ENCODE results near the gene IFIT2.
"Not testable (repeated sequence)": the region's sequence is repeated elsewhere in the genome, so short reads cannot be mapped to it uniquely, and the experiment has no call there.

The IFIT2 gene

DNA sequence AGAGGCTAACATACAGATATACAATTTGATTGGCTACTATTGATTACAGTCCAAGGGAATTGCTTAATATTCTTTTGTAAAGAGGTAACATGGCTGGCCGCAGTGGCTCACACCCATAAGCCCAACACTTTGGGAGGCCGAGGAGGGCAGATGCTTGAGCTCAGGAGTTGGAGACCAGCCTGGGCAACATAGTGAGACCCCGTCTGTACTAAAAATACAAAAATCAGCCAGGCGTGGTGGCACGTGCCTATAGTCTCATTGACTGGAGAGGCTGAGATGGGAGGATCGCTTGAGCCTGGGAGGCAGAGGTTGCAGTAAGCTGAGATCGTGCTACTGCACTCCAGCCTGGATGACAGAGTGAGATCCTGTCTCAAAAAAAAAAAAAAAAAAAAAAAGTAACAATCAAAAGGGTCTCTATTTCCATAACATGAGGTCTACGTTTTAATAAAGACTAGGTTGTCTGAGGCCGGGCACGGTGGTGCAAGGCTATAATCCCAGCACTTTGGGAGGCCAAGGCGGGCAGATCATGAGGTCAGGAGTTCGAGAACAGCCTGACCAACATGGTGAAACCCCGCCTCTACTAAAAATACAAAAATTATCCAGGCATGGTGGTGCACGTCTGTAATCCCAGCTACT, 29.8 kb downstream of the IFIT2 start:
- peak overlapping the region; percentile 40 for H3K4me3 ChIP-seq (ENCODE audit: low read length)
- DNase-seq (ENCODE audit: low read depth, low spot score) = not testable (repeated sequence)

DNA sequence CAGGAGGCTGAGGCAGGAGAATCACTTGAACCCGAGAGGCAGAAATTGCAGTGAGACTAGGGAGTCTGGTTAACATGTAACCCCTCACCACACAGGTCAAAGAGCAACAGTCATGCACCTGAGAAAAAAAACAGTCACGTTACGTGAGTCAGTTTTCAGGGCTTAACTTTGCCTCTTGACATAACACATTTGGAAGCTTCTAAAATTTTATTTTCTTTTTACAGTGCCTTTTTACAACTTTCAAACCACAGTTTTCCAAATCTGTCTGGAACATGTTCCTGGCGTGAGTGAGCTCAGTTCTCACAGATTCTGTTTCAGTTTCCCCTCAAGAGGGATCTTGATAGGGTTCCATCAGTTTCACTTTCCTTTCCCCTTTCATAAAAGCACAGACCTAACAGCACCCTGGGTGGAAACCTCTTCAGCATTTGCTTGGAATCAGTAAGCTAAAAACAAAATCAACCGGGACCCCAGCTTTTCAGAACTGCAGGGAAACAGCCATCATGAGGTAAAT, 30.3 kb downstream of the IFIT2 start:
- peak overlapping the region; percentile 40 for H3K4me3 ChIP-seq (ENCODE audit: low read length)
- DNase-seq (ENCODE audit: low read depth, low spot score) = peak; percentile 51

- DNase-seq (ENCODE audit: low read depth, low spot score) = no peak
- H3K4me3 ChIP-seq (ENCODE audit: low read length) = no peak overlapping the region
Observed at GRCh38 chr10:89335226-89335625, 33.4 kb downstream of the IFIT2 start.

DNA sequence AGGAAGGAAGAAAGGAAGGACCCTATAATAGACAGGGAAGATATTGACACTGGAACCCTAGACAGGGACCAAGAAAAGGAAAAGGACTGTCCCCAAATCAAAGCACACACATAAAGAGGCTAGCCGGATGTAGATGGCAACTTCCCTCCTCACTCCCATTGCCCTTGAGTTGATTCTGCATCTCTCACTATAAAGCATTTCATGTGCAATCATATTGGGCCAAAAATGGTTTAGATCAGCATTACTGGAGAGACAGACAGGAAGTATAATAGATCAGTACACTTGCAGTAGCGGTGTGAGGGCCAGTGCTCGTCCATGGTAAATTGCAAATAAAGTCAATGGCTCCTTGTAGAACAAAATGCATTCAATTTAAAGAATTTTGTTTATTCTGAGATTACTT, 34.4 kb downstream of the IFIT2 start:
- H3K4me3 ChIP-seq (ENCODE audit: low read length) = no peak overlapping the region
- no peak for DNase-seq (ENCODE audit: low read depth, low spot score)

DNA sequence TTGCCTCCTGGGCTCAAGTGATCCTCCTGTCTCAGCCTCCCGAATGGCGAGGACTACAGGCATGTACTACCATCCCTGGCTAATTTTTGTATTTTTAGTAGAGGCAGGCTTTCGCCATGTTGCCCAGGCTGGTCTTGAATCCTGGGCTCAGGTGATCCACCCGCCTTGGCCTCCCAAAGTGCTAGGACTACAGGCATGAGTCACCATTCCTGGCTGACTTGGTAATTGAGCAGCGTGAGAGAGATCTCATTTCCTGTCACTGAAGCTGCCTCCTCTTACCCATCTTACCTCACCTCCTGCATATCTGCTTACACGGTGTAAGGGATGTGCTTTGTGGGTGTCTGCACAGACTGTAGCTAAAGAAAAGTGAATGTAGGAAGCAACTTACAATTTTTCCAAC, 35.6 kb downstream of the IFIT2 start:
- H3K4me3 ChIP-seq (ENCODE audit: low read length) = no peak overlapping the region
- no peak for DNase-seq (ENCODE audit: low read depth, low spot score)

DNA sequence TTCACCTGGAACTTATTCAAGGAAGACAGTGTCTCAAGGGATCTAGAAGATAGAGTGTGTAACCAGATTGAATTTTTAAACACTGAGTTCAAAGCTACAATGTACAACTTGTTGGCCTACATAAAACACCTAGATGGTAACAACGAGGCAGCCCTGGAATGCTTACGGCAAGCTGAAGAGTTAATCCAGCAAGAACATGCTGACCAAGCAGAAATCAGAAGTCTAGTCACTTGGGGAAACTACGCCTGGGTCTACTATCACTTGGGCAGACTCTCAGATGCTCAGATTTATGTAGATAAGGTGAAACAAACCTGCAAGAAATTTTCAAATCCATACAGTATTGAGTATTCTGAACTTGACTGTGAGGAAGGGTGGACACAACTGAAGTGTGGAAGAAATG, 36.9 kb downstream of the IFIT2 start:
- DNase-seq (ENCODE audit: low read depth, low spot score) = no peak
- no peak overlapping the region for H3K4me3 ChIP-seq (ENCODE audit: low read length)

DNA sequence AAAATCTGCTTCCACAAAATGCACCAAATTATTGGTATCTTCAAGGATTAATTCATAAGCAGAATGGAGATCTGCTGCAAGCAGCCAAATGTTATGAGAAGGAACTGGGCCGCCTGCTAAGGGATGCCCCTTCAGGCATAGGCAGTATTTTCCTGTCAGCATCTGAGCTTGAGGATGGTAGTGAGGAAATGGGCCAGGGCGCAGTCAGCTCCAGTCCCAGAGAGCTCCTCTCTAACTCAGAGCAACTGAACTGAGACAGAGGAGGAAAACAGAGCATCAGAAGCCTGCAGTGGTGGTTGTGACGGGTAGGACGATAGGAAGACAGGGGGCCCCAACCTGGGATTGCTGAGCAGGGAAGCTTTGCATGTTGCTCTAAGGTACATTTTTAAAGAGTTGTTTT, 38.0 kb downstream of the IFIT2 start:
- no peak overlapping the region for H3K4me3 ChIP-seq (ENCODE audit: low read length)
- DNase-seq (ENCODE audit: low read depth, low spot score) = no peak

- DNase-seq (ENCODE audit: low read depth, low spot score) = no peak
- H3K4me3 ChIP-seq (ENCODE audit: low read length) = no peak overlapping the region
Observed at GRCh38 chr10:89341649-89342048, 39.8 kb downstream of the IFIT2 start.

DNA sequence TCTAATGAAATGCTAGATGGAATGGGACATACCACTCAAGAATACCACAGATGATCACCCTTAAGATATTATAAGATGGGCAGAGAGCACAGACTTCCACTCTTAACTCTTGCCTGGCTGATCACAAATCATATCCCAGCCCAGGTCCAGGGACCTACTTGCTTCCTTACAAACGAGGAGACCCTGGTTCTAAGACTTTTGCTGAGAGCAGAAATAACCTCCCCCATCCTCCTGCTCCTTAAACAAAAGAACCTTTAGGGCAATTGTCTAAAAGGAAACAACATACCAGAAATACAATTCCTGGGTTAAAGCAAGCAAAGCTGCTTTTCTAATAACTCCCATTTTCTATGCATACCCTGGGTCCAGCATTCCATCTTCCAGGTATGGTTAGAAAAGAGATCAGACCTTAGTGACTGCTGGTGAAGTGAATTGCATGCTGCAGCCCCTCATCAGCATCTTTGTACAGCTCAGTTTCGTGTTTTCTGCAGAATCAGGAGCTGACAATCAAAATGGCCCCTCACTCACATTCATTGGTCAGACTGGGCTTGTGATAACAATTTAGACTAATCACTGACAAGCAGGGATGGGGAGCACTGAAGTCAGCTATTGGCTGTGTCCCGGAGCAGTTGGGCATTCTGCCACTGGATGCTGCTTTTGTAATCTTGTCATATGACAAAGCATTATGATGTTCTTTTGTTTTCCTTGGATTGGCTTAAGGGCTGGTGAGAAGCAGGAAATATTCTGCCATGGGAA, 40.5 kb downstream of the IFIT2 start:
- DNase-seq (ENCODE audit: low read depth, low spot score) = no peak
- H3K4me3 ChIP-seq (ENCODE audit: low read length) = no peak overlapping the region

GRCh38 chr10:89343089-89343767, 41.4 kb downstream of the IFIT2 start:
- no peak for DNase-seq (ENCODE audit: low read depth, low spot score)
- no peak overlapping the region for H3K4me3 ChIP-seq (ENCODE audit: low read length)

DNA sequence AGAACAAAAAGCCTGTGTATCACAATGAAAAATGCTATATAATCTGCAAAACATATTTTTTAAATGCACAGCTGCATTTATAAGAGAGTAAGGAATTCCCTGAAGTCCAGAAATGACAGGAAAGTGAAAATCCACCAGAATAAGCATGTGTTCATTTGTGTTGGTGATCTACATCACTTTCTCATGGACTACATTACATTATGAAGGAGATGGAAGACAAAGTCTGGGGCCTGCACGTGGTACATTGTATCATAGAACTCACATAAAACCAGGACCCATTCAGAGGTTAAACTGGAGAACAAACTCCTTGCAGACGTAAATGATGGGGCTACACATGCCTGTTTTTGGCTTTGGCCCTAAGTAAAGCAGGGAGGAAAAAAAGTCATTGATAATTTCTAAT, 42.3 kb downstream of the IFIT2 start:
- DNase-seq (ENCODE audit: low read depth, low spot score) = no peak
- no peak overlapping the region for H3K4me3 ChIP-seq (ENCODE audit: low read length)

DNA sequence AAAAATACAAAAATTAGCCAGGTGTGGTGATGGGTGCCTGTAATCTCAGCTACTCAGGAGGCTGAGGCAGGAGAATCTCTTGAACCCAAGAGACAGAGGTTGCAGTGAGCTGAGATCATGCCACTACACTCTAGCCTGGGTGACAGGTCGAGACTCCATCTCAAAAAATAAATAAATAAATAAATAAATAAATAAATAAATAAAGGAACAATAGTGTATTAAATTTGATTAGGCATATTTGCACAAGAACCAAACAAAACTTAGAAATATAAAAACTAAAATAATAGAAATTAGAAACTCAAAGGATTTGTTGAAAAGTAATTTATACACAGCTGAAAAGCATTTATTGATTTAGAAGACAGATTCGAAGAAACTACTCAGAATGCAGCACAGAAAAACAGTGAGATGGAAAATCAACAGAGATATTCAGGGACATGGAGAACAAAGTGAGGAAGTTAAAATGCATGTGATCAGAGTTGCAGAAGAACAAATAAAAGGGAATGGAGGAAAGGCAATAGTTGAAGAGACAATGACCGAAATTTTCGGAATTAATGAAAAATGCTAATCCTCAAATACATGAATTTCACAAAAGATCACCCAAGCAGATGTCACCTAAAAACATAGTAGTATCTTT, 43.6 kb downstream of the IFIT2 start:
- no peak overlapping the region for H3K4me3 ChIP-seq (ENCODE audit: low read length)
- DNase-seq (ENCODE audit: low read depth, low spot score) = no peak

DNA sequence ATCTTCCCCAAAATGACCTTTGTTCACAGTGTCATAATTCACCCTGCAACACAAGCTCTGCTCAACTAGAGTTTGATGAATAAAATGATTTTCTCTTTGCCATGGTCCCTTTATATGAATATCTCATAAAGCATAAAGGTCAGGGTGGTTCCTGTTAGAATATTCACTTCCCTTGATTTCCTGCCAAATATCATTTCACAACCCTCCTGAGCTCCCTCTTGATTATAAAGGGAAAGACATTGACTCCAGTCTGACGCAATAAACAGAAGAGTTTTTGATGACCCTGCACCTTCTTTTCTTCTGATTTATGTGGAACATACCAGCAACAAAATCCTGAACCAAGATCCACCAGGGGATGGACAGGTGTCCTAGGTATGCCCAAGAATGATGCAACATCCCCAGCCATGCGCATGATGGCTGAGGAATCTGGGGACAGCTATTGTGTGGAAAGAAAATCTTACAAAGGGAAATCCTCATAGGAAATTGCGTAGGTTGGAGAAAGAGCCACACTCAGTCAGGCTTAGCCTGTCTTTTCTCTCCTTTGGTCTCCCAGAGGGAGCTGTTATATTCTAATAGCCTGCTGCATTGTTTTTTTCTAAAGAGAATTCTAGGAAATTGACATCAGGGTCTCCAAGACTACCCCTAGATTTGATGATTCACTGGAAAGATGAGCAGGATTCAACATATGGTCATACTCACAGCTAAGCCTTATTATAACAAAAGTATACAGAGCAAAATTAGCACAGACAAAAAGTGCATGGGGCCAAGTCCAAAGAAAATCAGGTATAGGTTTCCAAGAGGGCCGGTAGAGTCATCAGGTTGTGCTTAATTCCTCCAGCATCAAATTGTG, 44.8 kb downstream of the IFIT2 start:
- no peak for DNase-seq (ENCODE audit: low read depth, low spot score)

DNA sequence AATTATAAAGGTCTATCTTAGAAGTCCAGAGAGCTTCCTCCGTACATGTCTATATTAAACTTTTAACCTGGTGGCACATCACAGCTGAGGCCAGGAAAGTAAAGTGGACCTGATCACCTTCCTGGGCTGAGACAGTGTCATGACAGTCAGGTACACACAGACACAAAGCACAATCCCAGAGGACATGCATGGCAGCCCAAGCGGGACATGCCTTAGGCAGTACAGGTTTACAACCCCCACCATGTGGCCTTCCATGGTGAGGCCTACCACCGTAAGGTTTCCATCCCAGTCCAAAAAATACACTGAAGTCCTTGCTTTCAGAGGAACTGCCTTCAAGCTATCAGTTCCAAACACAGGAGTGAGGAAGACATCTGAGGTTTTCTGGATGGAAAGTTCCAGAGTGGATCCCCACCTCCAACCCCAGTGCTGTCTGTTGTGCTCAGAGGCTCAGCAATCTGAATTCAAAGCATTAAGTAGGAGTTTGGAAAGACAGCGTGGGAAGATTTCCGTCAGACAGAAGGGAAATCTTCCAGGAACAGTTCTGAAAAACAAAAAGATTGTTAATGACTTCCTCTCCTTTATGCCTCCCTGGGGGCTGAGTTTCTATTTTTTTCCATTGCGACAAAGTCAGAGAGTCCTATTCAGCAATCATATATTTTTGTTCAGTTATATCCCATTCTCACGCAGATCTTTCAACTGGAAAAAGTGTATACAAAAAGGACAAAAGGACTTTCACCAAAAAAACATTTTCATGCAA, 46.0 kb downstream of the IFIT2 start:
- no peak overlapping the region for H3K4me3 ChIP-seq (ENCODE audit: low read length)
- DNase-seq (ENCODE audit: low read depth, low spot score) = no peak

More for the DNA sequence above, 44.8 kb downstream of the IFIT2 start:
- no peak overlapping the region for H3K4me3 ChIP-seq (ENCODE audit: low read length)

DNA sequence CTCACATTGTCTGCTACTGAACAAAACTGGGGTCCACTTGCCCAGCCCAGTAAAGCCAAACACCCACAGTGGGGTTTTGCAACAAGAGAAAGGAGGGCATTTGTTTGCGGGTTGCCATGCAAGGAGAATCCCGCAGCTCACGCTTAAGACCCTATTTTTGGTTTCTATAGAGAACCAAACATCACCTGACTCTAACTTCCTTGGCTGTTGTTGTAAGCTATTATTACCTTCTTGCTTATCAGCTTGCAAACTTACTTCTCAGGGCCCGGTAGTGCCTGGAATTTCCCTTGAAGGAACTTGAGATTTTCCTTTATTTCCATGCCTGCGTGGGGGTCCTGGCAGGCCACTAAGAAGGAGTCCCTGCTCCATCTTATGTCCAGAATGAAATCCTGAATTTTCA, 46.6 kb downstream of the IFIT2 start:
- DNase-seq (ENCODE audit: low read depth, low spot score) = no peak
- H3K4me3 ChIP-seq (ENCODE audit: low read length) = no peak overlapping the region

DNA sequence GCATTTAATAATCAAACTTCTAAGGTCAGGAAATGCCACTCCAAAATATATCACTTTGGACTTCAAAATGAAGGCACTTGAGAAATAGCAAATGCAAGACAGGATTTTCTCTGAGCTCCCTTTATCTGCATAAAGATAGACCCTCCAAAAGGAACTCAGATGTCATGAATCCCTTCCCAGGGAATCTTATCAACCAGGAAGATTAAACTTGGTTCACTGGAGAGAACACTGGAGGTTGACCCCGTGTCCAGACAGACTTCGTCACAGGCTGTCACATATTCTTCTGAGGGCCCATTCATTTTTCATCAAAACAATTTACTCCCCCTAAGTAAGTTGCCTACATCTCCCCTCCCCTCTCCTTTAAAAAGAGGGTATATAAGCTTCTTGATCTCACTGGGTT, 47.1 kb downstream of the IFIT2 start:
- no peak for DNase-seq (ENCODE audit: low read depth, low spot score)

GRCh38 chr10:89350631-89351315, 48.9 kb downstream of the IFIT2 start:
- H3K4me3 ChIP-seq (ENCODE audit: low read length); DNase-seq (ENCODE audit: low read depth, low spot score): not testable (repeated sequence)

More for the DNA sequence above, 47.1 kb downstream of the IFIT2 start:
- H3K4me3 ChIP-seq (ENCODE audit: low read length) = no peak overlapping the region

DNA sequence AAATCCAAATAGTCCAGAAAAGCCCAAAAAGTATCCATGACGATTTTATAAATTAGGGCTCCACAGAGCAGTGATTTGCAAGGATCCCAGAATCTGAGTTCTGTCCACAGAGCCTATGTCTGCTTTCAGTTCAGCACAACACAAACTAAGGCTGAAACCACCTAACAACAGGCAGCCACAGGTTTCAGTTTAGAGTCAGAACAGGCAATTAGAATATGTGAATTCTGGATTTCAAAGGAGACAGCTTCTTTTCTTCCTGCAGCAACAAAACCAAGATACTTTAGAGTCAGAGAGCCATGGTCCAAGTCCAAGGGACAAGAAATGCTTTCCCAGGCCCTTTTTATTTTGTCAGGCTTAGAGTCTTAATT, 49.5 kb downstream of the IFIT2 start:
- no peak overlapping the region for H3K4me3 ChIP-seq (ENCODE audit: low read length)
- DNase-seq (ENCODE audit: low read depth, low spot score) = no peak

All from Jurkat, Clone E6-1 (cell line).